AG10803 (cell line): ENCODE results near the gene IGF1.
A peak's percentile ranks its signal among the peaks of the same experiment; 100 is the strongest.

Experiments used
- DNase-seq: peaks from one replicate; pipeline ENCODE4 v3.0.0; 2010; ENCODE audit warnings: low read depth
- H3K4me3 ChIP-seq: 2 replicates; pipeline ENCODE4 v1.5.1; 2011; ENCODE audit warnings: mild to moderate bottlenecking, low read length, control low read depth
- TF ChIP-seq, protein P1 (sequence below): conservative IDR thresholded peaks from 2 replicates; pipeline ENCODE4 v1.5.1; 2011; ENCODE audit warnings: mild to moderate bottlenecking, low read length, control low read depth, inconsistent platforms

Gene IGF1

DNA sequence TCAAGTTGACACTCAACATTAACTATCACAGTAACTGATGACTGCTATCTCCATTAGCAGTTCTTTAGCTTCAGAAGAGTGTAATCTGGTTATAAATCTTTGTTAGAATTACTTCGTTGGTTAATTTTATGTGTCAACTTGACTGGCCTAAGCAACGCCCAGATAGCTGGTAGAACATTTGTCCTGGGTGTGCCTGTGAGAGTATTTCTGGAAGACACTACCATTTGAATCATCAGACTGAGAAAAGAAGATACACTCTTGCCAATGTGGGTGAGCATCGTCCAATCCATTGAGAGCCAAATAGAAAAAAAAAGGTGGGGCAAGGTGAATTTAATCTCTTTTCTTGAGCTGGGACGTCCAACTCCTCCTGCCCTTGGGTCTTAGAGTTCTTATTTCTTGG is 129.0 kb downstream of the IGF1 start:
- TF ChIP-seq, protein P1, sequence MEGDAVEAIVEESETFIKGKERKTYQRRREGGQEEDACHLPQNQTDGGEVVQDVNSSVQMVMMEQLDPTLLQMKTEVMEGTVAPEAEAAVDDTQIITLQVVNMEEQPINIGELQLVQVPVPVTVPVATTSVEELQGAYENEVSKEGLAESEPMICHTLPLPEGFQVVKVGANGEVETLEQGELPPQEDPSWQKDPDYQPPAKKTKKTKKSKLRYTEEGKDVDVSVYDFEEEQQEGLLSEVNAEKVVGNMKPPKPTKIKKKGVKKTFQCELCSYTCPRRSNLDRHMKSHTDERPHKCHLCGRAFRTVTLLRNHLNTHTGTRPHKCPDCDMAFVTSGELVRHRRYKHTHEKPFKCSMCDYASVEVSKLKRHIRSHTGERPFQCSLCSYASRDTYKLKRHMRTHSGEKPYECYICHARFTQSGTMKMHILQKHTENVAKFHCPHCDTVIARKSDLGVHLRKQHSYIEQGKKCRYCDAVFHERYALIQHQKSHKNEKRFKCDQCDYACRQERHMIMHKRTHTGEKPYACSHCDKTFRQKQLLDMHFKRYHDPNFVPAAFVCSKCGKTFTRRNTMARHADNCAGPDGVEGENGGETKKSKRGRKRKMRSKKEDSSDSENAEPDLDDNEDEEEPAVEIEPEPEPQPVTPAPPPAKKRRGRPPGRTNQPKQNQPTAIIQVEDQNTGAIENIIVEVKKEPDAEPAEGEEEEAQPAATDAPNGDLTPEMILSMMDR, result no peak
- no peak overlapping the region for H3K4me3 ChIP-seq
- DNase-seq, result no peak

DNA sequence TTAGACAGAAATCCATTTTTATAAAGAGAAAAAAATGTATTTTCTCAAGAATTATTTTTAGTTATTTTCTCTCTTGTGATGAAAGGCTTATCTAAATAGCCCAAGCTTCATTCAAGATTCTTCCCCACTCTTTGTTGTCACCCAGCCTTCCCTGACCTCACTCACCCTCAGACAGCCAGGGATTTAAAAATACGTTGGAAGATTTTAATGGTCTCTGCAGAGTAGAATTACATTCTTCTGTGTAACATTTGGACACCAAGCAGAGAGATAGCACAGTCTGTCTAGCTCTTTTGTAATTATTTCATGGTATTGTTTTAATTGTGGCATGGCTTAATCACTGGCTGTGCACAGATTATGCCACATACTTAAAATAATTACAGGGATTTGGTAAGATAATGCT is 130.3 kb downstream of the IGF1 start:
- no peak for DNase-seq

DNA sequence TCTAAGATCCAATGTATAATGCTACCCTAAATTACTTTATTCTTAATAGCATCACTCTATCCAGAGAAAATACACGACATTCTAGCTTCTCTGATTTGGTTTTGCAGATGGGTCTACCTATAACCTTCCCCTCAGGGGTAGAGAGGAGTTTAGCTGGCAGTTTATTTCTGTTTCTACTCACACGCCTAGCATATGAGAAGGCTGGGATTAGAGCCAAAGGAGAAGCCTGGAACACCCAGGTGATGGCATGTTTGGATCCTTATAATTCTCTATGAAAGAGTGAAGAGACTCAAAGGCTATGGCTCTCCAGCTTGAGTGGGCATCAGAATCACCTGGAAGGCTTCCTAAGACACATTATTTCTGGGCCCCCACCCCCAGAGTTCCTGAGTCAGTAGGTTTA is 131.3 kb downstream of the IGF1 start:
- no peak overlapping the region for H3K4me3 ChIP-seq
- TF ChIP-seq, protein P1, result no peak
- no peak for DNase-seq

More for the DNA sequence above, 130.3 kb downstream of the IGF1 start:
- H3K4me3 ChIP-seq, result no peak overlapping the region
- TF ChIP-seq, protein P1, result no peak

DNA sequence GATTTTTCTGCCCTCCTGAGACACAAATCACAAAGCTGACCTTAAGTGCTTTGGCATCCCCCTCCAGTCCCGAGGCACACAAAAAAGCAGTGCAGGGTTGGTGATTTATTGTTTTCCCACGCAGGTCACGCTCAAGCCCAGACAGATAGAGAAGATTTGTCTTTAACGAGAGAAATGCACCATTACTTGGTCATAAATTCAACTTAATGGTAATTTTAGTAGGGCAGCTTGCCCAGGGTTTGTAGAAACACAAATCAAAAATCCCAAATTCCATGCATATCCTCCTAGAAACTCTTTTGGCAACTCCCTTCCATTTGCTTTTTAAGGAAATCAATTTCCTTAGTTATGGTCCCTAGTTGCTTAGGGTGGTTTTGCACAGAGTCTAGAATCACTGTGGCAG is 132.6 kb downstream of the IGF1 start:
- TF ChIP-seq, protein P1, result no peak
- no peak overlapping the region for H3K4me3 ChIP-seq
- peak; percentile 11 for DNase-seq
